Endodermal cell (in vitro differentiated cells): ENCODE results near the gene ALOX15B. TPM values are rescaled to one million over a fixed set of nuclear protein-coding genes. Genes with fewer than 3 reads are reported as not detected.
A peak's percentile ranks its signal among the peaks of the same experiment; 100 is the strongest.

ENCODE experiments used
- DNase-seq: peaks from one replicate; pipeline ENCODE4 v3.0.0-alpha.2; 2017
- H3K27ac ChIP-seq: 2 replicates; pipeline ENCODE4 v1.5.1; 2013; ENCODE audit warnings: mild to moderate bottlenecking, low read depth, low read length, moderate library complexity
- H3K27me3 ChIP-seq: 2 replicates; pipeline ENCODE4 v1.6.1; 2013; ENCODE audit warnings: mild to moderate bottlenecking, low read length, moderate library complexity; ENCODE audit not compliant: insufficient read depth, control insufficient read depth, poor library complexity, severe bottlenecking
- H3K36me3 ChIP-seq: 2 replicates; pipeline ENCODE4 v1.7.0; 2013; ENCODE audit warnings: mild to moderate bottlenecking, low read length, moderate library complexity; ENCODE audit not compliant: control insufficient read depth, insufficient read depth
- H3K4me1 ChIP-seq: one replicate; pipeline ENCODE4 v1.7.0; 2013; ENCODE audit warnings: low read length; ENCODE audit not compliant: control insufficient read depth, insufficient read depth
- H3K4me3 ChIP-seq: 2 replicates; pipeline ENCODE4 v1.5.1; 2013; ENCODE audit warnings: mild to moderate bottlenecking, low read length, moderate library complexity
- H3K9ac ChIP-seq: 2 replicates; pipeline ENCODE4 v1.6.1; 2013; ENCODE audit warnings: mild to moderate bottlenecking, low read length, moderate library complexity; ENCODE audit not compliant: poor library complexity, severe bottlenecking; ENCODE audit errors: extremely low read depth
- H3K9me3 ChIP-seq: 2 replicates; pipeline ENCODE4 v1.6.1; 2013; ENCODE audit warnings: mild to moderate bottlenecking, low read length, moderate library complexity; ENCODE audit not compliant: control insufficient read depth
- H3K27ac Mint-ChIP-seq: 2 replicates; pipeline ENCODE4 v1.8.0; 2020; ENCODE audit warnings: mixed read lengths
- H3K27me3 Mint-ChIP-seq: 2 replicates; pipeline ENCODE4 v1.8.0; 2021; ENCODE audit warnings: mild to moderate bottlenecking, mixed read lengths; ENCODE audit not compliant: insufficient read depth
- H3K36me3 Mint-ChIP-seq: 2 replicates; pipeline ENCODE4 v1.8.0; 2020; ENCODE audit warnings: low read depth, mixed read lengths
- H3K4me1 Mint-ChIP-seq: 2 replicates; pipeline ENCODE4 v1.8.0; 2020; ENCODE audit warnings: mixed read lengths
- H3K4me3 Mint-ChIP-seq: 2 replicates; pipeline ENCODE4 v1.8.0; 2020; ENCODE audit warnings: mild to moderate bottlenecking, moderate library complexity, mixed read lengths
- H3K9me3 Mint-ChIP-seq: 2 replicates; pipeline ENCODE4 v1.8.0; 2020; ENCODE audit warnings: mild to moderate bottlenecking, mixed read lengths
- WGBS, 2 experiments: methylation state at CpG; one replicate each; pipeline versions ENCODE4 v1.1.5 to v1.1.7; 2013; ENCODE audit warnings: missing lambda C conversion rate in 2 of 2, mixed read lengths in 1 of 2; ENCODE audit not compliant: insufficient coverage in 1 of 2, insufficient read length in 1 of 2; 5-methylcytosine and 5-hydroxymethylcytosine counted together
- total RNA-seq, 2 donors: library from RNA; stranded (reverse); fragmentation: NEBNext Ultra II Directional in 1 of 2; extraction: Animal tissue kit (Norgen Biotek cat#: 25700) in 1 of 2; gene quantifications; 2 replicates in 1 of 2; 3 replicates in 1 of 2; pipeline ENCODE4 v1.2.1, GENCODE V29; 2021
- TF ChIP-seq, protein P1 (sequence below): fragments of 200-600 bp; sonication (generic); conservative IDR thresholded peaks from 2 replicates; pipeline ENCODE4 v1.5.0; 2021; ENCODE audit warnings: antibody characterized with exemption, mild to moderate bottlenecking

Gene ALOX15B
- total RNA-seq, 2 donors from 2014 or later, result not detected

GRCh38 chr17:8015957-8016631, 22.8 kb upstream of the ALOX15B start:
- no peaks in the 10 kb centered on the region for H3K9me3 Mint-ChIP-seq
- WGBS, 2 experiments, result 1 to 3% methylated on average over 17 to 46 of the region's 46 CpGs
- TF ChIP-seq, protein P1, sequence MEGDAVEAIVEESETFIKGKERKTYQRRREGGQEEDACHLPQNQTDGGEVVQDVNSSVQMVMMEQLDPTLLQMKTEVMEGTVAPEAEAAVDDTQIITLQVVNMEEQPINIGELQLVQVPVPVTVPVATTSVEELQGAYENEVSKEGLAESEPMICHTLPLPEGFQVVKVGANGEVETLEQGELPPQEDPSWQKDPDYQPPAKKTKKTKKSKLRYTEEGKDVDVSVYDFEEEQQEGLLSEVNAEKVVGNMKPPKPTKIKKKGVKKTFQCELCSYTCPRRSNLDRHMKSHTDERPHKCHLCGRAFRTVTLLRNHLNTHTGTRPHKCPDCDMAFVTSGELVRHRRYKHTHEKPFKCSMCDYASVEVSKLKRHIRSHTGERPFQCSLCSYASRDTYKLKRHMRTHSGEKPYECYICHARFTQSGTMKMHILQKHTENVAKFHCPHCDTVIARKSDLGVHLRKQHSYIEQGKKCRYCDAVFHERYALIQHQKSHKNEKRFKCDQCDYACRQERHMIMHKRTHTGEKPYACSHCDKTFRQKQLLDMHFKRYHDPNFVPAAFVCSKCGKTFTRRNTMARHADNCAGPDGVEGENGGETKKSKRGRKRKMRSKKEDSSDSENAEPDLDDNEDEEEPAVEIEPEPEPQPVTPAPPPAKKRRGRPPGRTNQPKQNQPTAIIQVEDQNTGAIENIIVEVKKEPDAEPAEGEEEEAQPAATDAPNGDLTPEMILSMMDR, result no peak
- peaks cover 3% of the 10 kb centered on the region for H3K4me1 ChIP-seq
- peaks cover 55% of the 10 kb centered on the region for H3K27me3 Mint-ChIP-seq
- no peaks in the 10 kb centered on the region for H3K9me3 ChIP-seq
- peak overlapping the region; percentile 67 for H3K4me3 Mint-ChIP-seq
- peak overlapping the region; percentile 83 for H3K4me3 ChIP-seq
- H3K9ac ChIP-seq, result no peak overlapping the region
- H3K36me3 Mint-ChIP-seq, result no peaks in the 10 kb centered on the region
- peak; percentile 89 for DNase-seq
- peaks cover 9% of the 10 kb centered on the region for H3K4me1 Mint-ChIP-seq
- H3K27ac Mint-ChIP-seq, result no peak overlapping the region
- peaks cover 42% of the 10 kb centered on the region for H3K27me3 ChIP-seq
- no peak overlapping the region for H3K27ac ChIP-seq
- no peaks in the 10 kb centered on the region for H3K36me3 ChIP-seq

GRCh38 chr17:8016632-8017424, 22.0 kb upstream of the ALOX15B start:
- H3K9me3 Mint-ChIP-seq, result no peaks in the 10 kb centered on the region
- no peak overlapping the region for H3K27ac Mint-ChIP-seq
- no peak overlapping the region for H3K9ac ChIP-seq
- peaks cover 50% of the 10 kb centered on the region for H3K27me3 Mint-ChIP-seq
- H3K4me3 Mint-ChIP-seq, result peak overlapping the region; percentile 67
- no peaks in the 10 kb centered on the region for H3K9me3 ChIP-seq
- peaks cover 40% of the 10 kb centered on the region for H3K27me3 ChIP-seq
- DNase-seq, result peak; percentile 97
- peaks cover 9% of the 10 kb centered on the region for H3K4me1 Mint-ChIP-seq
- peak overlapping the region; percentile 83 for H3K4me3 ChIP-seq
- TF ChIP-seq, protein P1, result peak; percentile 94
- no peaks in the 10 kb centered on the region for H3K36me3 Mint-ChIP-seq
- H3K4me1 ChIP-seq, result peaks cover 3% of the 10 kb centered on the region
- whole genome bisulfite sequencing, 2 experiments, result 27 to 50% methylated on average over 5 to 12 of the region's 12 CpGs
- no peak overlapping the region for H3K27ac ChIP-seq
- H3K36me3 ChIP-seq, result no peaks in the 10 kb centered on the region

DNA sequence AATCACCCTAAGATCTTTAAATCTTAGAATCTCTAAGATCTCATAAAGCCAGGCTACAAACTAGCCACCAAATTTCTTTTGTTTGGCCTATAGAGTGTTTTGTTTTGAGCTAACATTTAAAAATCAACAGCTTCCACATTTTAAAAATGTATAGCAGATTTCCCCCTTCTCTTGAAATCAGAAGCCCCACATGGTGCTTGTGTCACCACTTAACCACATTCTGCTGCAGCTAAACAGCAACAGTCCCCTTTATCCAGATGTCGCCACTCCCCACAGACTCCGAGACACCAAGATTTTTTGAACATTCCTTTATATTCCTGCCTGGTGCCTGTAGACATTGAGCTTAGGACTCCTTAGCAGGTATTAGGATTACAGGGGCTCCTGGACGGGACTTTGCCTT, 20.4 kb upstream of the ALOX15B start:
- no peaks in the 10 kb centered on the region for H3K9me3 ChIP-seq
- Mint-ChIP-seq H3K4me1 (peaks cover 14% of the 10 kb centered on the region), H3K36me3 (no peaks in the 10 kb centered on the region), H3K4me3 (no peak overlapping the region), H3K9me3 (no peaks in the 10 kb centered on the region), H3K27me3 (peaks cover 34% of the 10 kb centered on the region), H3K27ac (no peak overlapping the region)
- H3K4me3 ChIP-seq, result no peak overlapping the region
- H3K4me1 ChIP-seq, result peaks cover 5% of the 10 kb centered on the region
- DNase-seq, result no peak
- TF ChIP-seq, protein P1, result no peak
- H3K9ac ChIP-seq, result no peak overlapping the region
- no peaks in the 10 kb centered on the region for H3K36me3 ChIP-seq
- WGBS, 2 experiments, result 88 to 100% methylated on average over 2 to 3 of the region's 3 CpGs
- no peak overlapping the region for H3K27ac ChIP-seq
- H3K27me3 ChIP-seq, result peaks cover 24% of the 10 kb centered on the region
